Measurements from ENCODE around the gene NIN.

GRCh38 chr14:50676814-50677516, 154.0 kb downstream of the NIN start:
- no peak for TF ChIP-seq CTCF (conservative IDR thresholded peaks at IDR 0.05)
- no peak for TF ChIP-seq ZFX (IDR thresholded peaks at IDR 0.05)
